Measurements from ENCODE around the gene NAA20. TPM values are rescaled to one million over a fixed set of nuclear protein-coding genes. Genes with fewer than 3 reads are reported as not detected.

The NAA20 gene
- polyA plus RNA-seq, 1 donor (not counting 4 experiments of a cell fraction or from before 2014, with no cell fraction given), result 204 TPM

DNA sequence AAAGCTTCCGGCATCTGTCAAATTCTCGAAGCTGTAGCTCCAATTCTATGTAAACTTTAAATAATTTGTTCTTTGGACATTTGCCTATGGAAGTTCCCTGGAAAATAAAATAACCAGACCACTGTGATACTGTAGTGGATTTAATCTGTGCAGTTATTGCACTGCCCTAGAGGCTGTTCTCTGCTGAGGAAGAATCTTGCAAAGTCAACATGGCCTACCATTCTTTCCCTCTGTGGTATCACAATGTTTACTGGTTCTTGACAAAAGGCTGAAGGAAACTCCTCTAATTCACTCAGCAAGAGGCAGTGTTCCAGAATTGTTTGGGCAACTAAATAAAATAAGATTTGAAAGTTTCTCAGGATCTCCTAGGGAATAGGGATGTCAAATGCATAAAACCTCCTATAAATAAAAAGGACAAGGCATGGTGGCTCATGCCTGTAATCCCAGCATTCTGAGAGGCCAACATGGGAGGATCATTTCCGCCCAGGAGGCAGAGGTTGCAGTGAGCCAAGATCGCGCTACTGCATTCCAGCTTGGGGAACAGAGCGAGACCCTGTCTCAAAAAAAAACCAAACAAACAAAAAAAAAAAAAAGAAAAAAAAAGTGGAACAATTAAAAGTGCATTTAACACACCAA, 22.7 kb downstream of the NAA20 start:
- no peak overlapping the region for H3K27ac ChIP-seq (ENCODE audit: control insufficient read depth, insufficient read depth, low read length)
- no peaks in the 10 kb centered on the region for H3K79me2 ChIP-seq (ENCODE audit: control insufficient read depth, insufficient read depth, low read length)
- H4K20me1 ChIP-seq (ENCODE audit: control insufficient read depth, extremely low read depth, insufficient read depth, low read length), result no peaks in the 10 kb centered on the region
- H3K4me2 ChIP-seq (ENCODE audit: control insufficient read depth, extremely low read depth, insufficient read depth, low read depth, low read length), result no peak overlapping the region
- H2AFZ ChIP-seq (ENCODE audit: control insufficient read depth, low read length), result no peak overlapping the region
- H3K27me3 ChIP-seq (ENCODE audit: control insufficient read depth, extremely low read depth, insufficient read depth, low read length), result no peaks in the 10 kb centered on the region
- H3K9ac ChIP-seq (ENCODE audit: control insufficient read depth, extremely low read depth, insufficient read depth, low read length), result no peak overlapping the region
- dilution Hi-C loops (cut with MboI; ENCODE audit: extremely low pct_ligation_motif_present, low sequenced_read_pairs), result no loop called here
- FAIRE-seq (no peak), DNase-seq (ENCODE audit: low read depth, low spot score) (no peak)
- H3K9me1 ChIP-seq (ENCODE audit: control insufficient read depth, extremely low read depth, insufficient read depth, low read length), result no peaks in the 10 kb centered on the region
- no peak overlapping the region for H3K4me3 ChIP-seq (ENCODE audit: control insufficient read depth in 2 of 3, extremely low read depth in 1 of 3, insufficient read depth in 2 of 3, low read depth in 1 of 3, low read length in 3 of 3)
- no peaks in the 10 kb centered on the region for H3K4me1 ChIP-seq (ENCODE audit: control insufficient read depth, extremely low read depth, insufficient read depth, low read length)
- H3K36me3 ChIP-seq (ENCODE audit: control insufficient read depth in 2 of 2, extremely low read depth in 1 of 2, insufficient read depth in 2 of 2, low read length in 2 of 2), result peaks cover 30 to 49% of the 10 kb centered on the region in 2 experiments
- TF ChIP-seq, protein P1, sequence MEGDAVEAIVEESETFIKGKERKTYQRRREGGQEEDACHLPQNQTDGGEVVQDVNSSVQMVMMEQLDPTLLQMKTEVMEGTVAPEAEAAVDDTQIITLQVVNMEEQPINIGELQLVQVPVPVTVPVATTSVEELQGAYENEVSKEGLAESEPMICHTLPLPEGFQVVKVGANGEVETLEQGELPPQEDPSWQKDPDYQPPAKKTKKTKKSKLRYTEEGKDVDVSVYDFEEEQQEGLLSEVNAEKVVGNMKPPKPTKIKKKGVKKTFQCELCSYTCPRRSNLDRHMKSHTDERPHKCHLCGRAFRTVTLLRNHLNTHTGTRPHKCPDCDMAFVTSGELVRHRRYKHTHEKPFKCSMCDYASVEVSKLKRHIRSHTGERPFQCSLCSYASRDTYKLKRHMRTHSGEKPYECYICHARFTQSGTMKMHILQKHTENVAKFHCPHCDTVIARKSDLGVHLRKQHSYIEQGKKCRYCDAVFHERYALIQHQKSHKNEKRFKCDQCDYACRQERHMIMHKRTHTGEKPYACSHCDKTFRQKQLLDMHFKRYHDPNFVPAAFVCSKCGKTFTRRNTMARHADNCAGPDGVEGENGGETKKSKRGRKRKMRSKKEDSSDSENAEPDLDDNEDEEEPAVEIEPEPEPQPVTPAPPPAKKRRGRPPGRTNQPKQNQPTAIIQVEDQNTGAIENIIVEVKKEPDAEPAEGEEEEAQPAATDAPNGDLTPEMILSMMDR (optimal IDR thresholded peaks at IDR 0.05 in 1 of 3, IDR thresholded peaks at IDR 0.05 in 1 of 3, conservative IDR thresholded peaks at IDR 0.05 in 1 of 3; ENCODE audit: extremely low read depth in 1 of 3, insufficient read depth in 2 of 3, low read length in 3 of 3), result no peak
- TF ChIP-seq EZH2 (IDR thresholded peaks at IDR 0.05; ENCODE audit: low read length), result no peak
- no peaks in the 10 kb centered on the region for H3K9me3 ChIP-seq (ENCODE audit: control insufficient read depth, low read depth, low read length)

DNA sequence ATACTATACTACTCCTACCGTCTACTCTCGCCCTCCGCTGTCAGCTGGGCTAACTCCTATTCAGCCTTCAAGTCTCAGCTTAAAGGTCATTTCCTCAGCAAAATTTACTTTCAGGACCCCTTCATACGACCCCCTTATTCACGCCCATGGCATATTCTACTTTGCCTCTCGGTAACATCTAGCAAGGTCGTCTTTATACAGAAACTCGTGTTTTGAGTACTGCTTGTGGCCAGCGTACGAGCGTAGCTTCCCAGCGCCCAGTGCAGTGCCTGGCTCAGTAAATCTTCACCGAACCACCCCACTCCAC, 34.6 kb downstream of the NAA20 start:
- H4K20me1 ChIP-seq (ENCODE audit: control insufficient read depth, extremely low read depth, insufficient read depth, low read length), result no peaks in the 10 kb centered on the region
- H3K79me2 ChIP-seq (ENCODE audit: control insufficient read depth, insufficient read depth, low read length), result peaks cover 15% of the 10 kb centered on the region
- H3K4me3 ChIP-seq (ENCODE audit: control insufficient read depth in 2 of 3, extremely low read depth in 1 of 3, insufficient read depth in 2 of 3, low read depth in 1 of 3, low read length in 3 of 3), result peak overlapping the region; percentile 87 to 98 (median 98)
- no peaks in the 10 kb centered on the region for H3K27me3 ChIP-seq (ENCODE audit: control insufficient read depth, extremely low read depth, insufficient read depth, low read length)
- no peaks in the 10 kb centered on the region for H3K9me3 ChIP-seq (ENCODE audit: control insufficient read depth, low read depth, low read length)
- FAIRE-seq, result no peak
- H3K9me1 ChIP-seq (ENCODE audit: control insufficient read depth, extremely low read depth, insufficient read depth, low read length), result no peaks in the 10 kb centered on the region
- H3K4me1 ChIP-seq (ENCODE audit: control insufficient read depth, extremely low read depth, insufficient read depth, low read length), result peaks cover 12% of the 10 kb centered on the region
- peaks cover 6 to 13% of the 10 kb centered on the region in 2 experiments for H3K36me3 ChIP-seq (ENCODE audit: control insufficient read depth in 2 of 2, extremely low read depth in 1 of 2, insufficient read depth in 2 of 2, low read length in 2 of 2)
- no peak for DNase-seq (ENCODE audit: low read depth, low spot score)
- TF ChIP-seq, protein P1 (optimal IDR thresholded peaks at IDR 0.05 in 1 of 3, IDR thresholded peaks at IDR 0.05 in 1 of 3, conservative IDR thresholded peaks at IDR 0.05 in 1 of 3; ENCODE audit: extremely low read depth in 1 of 3, insufficient read depth in 2 of 3, low read length in 3 of 3), result no peak
- TF ChIP-seq EZH2 (IDR thresholded peaks at IDR 0.05; ENCODE audit: low read length), result no peak
- H3K4me2 ChIP-seq (ENCODE audit: control insufficient read depth, extremely low read depth, insufficient read depth, low read depth, low read length), result peak overlapping the region; percentile 98
- dilution Hi-C loops (cut with MboI; ENCODE audit: extremely low pct_ligation_motif_present, low sequenced_read_pairs), result no loop called here
- peak overlapping the region; percentile 85 for H3K9ac ChIP-seq (ENCODE audit: control insufficient read depth, extremely low read depth, insufficient read depth, low read length)
- H2AFZ ChIP-seq (ENCODE audit: control insufficient read depth, low read length), result peak overlapping the region; percentile 100
- H3K27ac ChIP-seq (ENCODE audit: control insufficient read depth, insufficient read depth, low read length), result peak overlapping the region; percentile 74
